Colon (tissue), 2 donors: ENCODE measurements around the gene PTPN14.
"Not testable (repeated sequence)": the region's sequence is repeated elsewhere in the genome, so short reads cannot be mapped to it uniquely, and the experiment has no call there.

Experiments
- FAIRE-seq: peaks from 2 replicates; lab custom pipeline; 2012; peaks lifted over from hg19 to GRCh38; lab: Jason Lieb, UNC
- donor health status: control.
- donor health status: control.

The PTPN14 gene

GRCh38 chr1:214510477-214510876 lies 40.9 kb downstream of the PTPN14 start:
- no peak for FAIRE-seq

GRCh38 chr1:214509622-214510021 lies 41.8 kb downstream of the PTPN14 start:
- FAIRE-seq: not testable (repeated sequence)

GRCh38 chr1:214506972-214507431 lies 44.4 kb downstream of the PTPN14 start:
- FAIRE-seq: no peak

GRCh38 chr1:214505134-214505533 lies 46.3 kb downstream of the PTPN14 start:
- no peak for FAIRE-seq

GRCh38 chr1:214504330-214504729 lies 47.1 kb downstream of the PTPN14 start:
- no peak for FAIRE-seq

GRCh38 chr1:214503553-214503952 lies 47.8 kb downstream of the PTPN14 start:
- no peak for FAIRE-seq

- FAIRE-seq: no peak
Observed at GRCh38 chr1:214500340-214501055, 50.9 kb downstream of the PTPN14 start.

GRCh38 chr1:214499732-214500131 lies 51.7 kb downstream of the PTPN14 start:
- FAIRE-seq: no peak

- FAIRE-seq: no peak
Observed at GRCh38 chr1:214498021-214498420, 53.4 kb downstream of the PTPN14 start.

- no peak for FAIRE-seq
Observed at GRCh38 chr1:214496126-214496525, 55.3 kb downstream of the PTPN14 start.

- no peak for FAIRE-seq
Observed at GRCh38 chr1:214494706-214495105, 56.7 kb downstream of the PTPN14 start.

- FAIRE-seq: not testable (repeated sequence)
Observed at GRCh38 chr1:214494179-214494578, 57.2 kb downstream of the PTPN14 start.

GRCh38 chr1:214493126-214493796 lies 58.1 kb downstream of the PTPN14 start:
- no peak for FAIRE-seq

GRCh38 chr1:214492401-214493075 lies 58.9 kb downstream of the PTPN14 start:
- FAIRE-seq: no peak

GRCh38 chr1:214491468-214492146 lies 59.8 kb downstream of the PTPN14 start:
- no peak for FAIRE-seq

- no peak for FAIRE-seq
Observed at GRCh38 chr1:214485151-214485550, 66.3 kb downstream of the PTPN14 start.

GRCh38 chr1:214483180-214483579 lies 68.2 kb downstream of the PTPN14 start:
- FAIRE-seq: peak; percentile 10

GRCh38 chr1:214481983-214482634 lies 69.3 kb downstream of the PTPN14 start:
- FAIRE-seq: peak; percentile 96

GRCh38 chr1:214476986-214477870 lies 74.2 kb downstream of the PTPN14 start:
- FAIRE-seq: no peak

GRCh38 chr1:214476229-214476985 lies 75.0 kb downstream of the PTPN14 start:
- FAIRE-seq: no peak
